GM12878 (cell line): ENCODE data around the gene CACNA2D4. TPM values are rescaled to one million over a fixed set of nuclear protein-coding genes. Genes with fewer than 3 reads are reported as not detected.

ENCODE experiments used
- ATAC-seq: fragments of 200-7000 bp; cut with Tn5 transposase; 3 replicates; pipeline ENCODE4 v1.9.1; 2020; ENCODE audit warnings: mild to moderate bottlenecking, moderate library complexity
- BruUV-seq: library from RNA; stranded (reverse); fragments of 400-500 nt; replicated peaks from 2 replicates; lab custom pipeline; 2021; lab: Mats Ljungman, UMichigan
- CTCF ChIA-PET: fragments of 300-600 bp; sonication (Branson Sonifier 250); formaldehyde crosslinking; extraction: SDS; loops from one replicate; lab custom pipeline; 2021; ENCODE audit warnings: inconsistent platforms; lab: Yijun Ruan, JAX
- POLR2A ChIA-PET: fragments of 350-600 bp; formaldehyde crosslinking; extraction: SDS; loops from one replicate; lab custom pipeline; 2021; ENCODE audit warnings: inconsistent platforms; lab: Charles Lee
- RAD21 ChIA-PET: fragments of 300-600 bp; sonication (Branson Sonifier 250); formaldehyde crosslinking; loops from one replicate; lab custom pipeline; 2023; ENCODE audit warnings: antibody characterized with exemption; ENCODE audit not compliant: unreplicated experiment; lab: Charles Lee
- SMC1A ChIA-PET: fragments of 300-600 bp; sonication (Branson Sonifier 250); formaldehyde crosslinking; loops from one replicate; lab custom pipeline; 2023; ENCODE audit not compliant: unreplicated experiment, uncharacterized antibody; lab: Charles Lee
- DNase-seq: peaks from one replicate; pipeline ENCODE4 v3.0.0-alpha.2; 2011; ENCODE audit warnings: low read depth, low spot score
- FAIRE-seq: peaks from 3 replicates; lab custom pipeline; 2011; peaks lifted over from hg19 to GRCh38; lab: Jason Lieb, UNC
- H2AFZ ChIP-seq: 2 replicates; pipeline ENCODE4 v1.6.0; 2011; ENCODE audit warnings: low read depth, low read length, control low read depth; ENCODE audit not compliant: control insufficient read depth
- H3K27ac ChIP-seq: 2 replicates; pipeline ENCODE4 v1.5.1; 2011; ENCODE audit warnings: control low read depth; ENCODE audit not compliant: control insufficient read depth, insufficient read depth
- H3K27me3 ChIP-seq, 2 experiments: replicated peaks in 1 of 2; 2 replicates each; pipeline versions ENCODE4 v1.6.0 to v1.6.1; 2011; ENCODE audit warnings: low read length in 1 of 2; ENCODE audit not compliant: control insufficient read depth in 2 of 2, insufficient read depth in 2 of 2
- H3K36me3 ChIP-seq, 2 experiments: 2 replicates each; pipeline ENCODE4 v1.5.1; 2011; ENCODE audit warnings: low read length in 1 of 2; ENCODE audit not compliant: control insufficient read depth in 2 of 2, insufficient read depth in 2 of 2
- H3K4me1 ChIP-seq: 2 replicates; pipeline ENCODE4 v1.6.1; 2011; ENCODE audit warnings: mild to moderate bottlenecking, low read length, moderate library complexity, mixed read lengths; ENCODE audit not compliant: control insufficient read depth, insufficient read depth
- H3K4me2 ChIP-seq: 2 replicates; pipeline ENCODE4 v1.6.0; 2011; ENCODE audit warnings: control low read depth; ENCODE audit not compliant: control insufficient read depth, insufficient read depth
- H3K4me3 ChIP-seq: fragments of 200-600 bp; sonication (generic); 2 replicates; pipeline ENCODE4 v1.5.1; 2016
- H3K79me2 ChIP-seq: 2 replicates; pipeline ENCODE4 v1.6.0; 2011; ENCODE audit warnings: low read length; ENCODE audit not compliant: control insufficient read depth, insufficient read depth
- H3K9ac ChIP-seq: 2 replicates; pipeline ENCODE4 v1.8.0; 2011; ENCODE audit warnings: low read length, control low read depth, mixed read lengths; ENCODE audit not compliant: control insufficient read depth, insufficient read depth
- H3K9me3 ChIP-seq: replicated peaks from 3 replicates; pipeline ENCODE4 v1.5.1; 2011; ENCODE audit warnings: mild to moderate bottlenecking, low read length; ENCODE audit not compliant: control insufficient read depth, insufficient read depth
- H4K20me1 ChIP-seq: 2 replicates; pipeline ENCODE4 v1.6.0; 2011; ENCODE audit not compliant: control insufficient read depth, insufficient read depth
- EZH2 ChIP-seq: IDR thresholded peaks from 2 replicates; pipeline ENCODE4 v1.6.1; 2012; ENCODE audit warnings: low read depth, mild to moderate bottlenecking, control low read depth, inconsistent platforms, low read length, borderline replicate concordance; ENCODE audit not compliant: control insufficient read depth
- FOXK2 ChIP-seq: fragments of 450-650 bp; IDR thresholded peaks from 2 replicates; pipeline ENCODE4 v1.6.1; 2017; ENCODE audit warnings: mild to moderate bottlenecking, moderate library complexity
- GATAD2B ChIP-seq: fragments of 450-650 bp; conservative IDR thresholded peaks from 2 replicates; pipeline ENCODE4 v1.6.1; 2017; ENCODE audit warnings: low read depth, mild to moderate bottlenecking, moderate library complexity
- MYC ChIP-seq: IDR thresholded peaks from 2 replicates; pipeline ENCODE4 v1.6.1; 2011; ENCODE audit warnings: mild to moderate bottlenecking, low read length, moderate library complexity, inconsistent platforms; ENCODE audit not compliant: insufficient read depth, insufficient replicate concordance, insufficient read length, severe bottlenecking
- RBBP5 ChIP-seq: fragments of 200-600 bp; sonication (generic); conservative IDR thresholded peaks from 2 replicates; pipeline ENCODE4 v1.6.1; 2016
- SIN3A ChIP-seq: IDR thresholded peaks from 2 replicates; pipeline ENCODE4 v1.6.1; 2012; ENCODE audit warnings: low read depth, low read length, improper control_type of control experiment
- ZBED1 ChIP-seq: IDR thresholded peaks from 2 replicates; pipeline ENCODE4 v1.6.1; 2016; ENCODE audit warnings: borderline replicate concordance
- WGBS: methylation state at CpG from one replicate; pipeline ENCODE4 v1.1.6; 2016; ENCODE audit warnings: low lambda C conversion rate; ENCODE audit not compliant: insufficient replicate concordance, insufficient coverage; ENCODE audit errors: missing lambda C conversion rate; 5-methylcytosine and 5-hydroxymethylcytosine counted together
- in situ Hi-C: fragments of 300-500 bp; cut with MboI; formaldehyde crosslinking; loops from 9 replicates; pipeline ENCODE4 v1.14.3; 2018; ENCODE audit warnings: mixed read lengths
- intact Hi-C: fragments of 100-400 bp; cut with micrococcal nuclease; formaldehyde crosslinking; loops from one replicate; pipeline ENCODE4 v1.14.2; 2022; ENCODE audit not compliant: unreplicated experiment
- polyA plus RNA-seq, 11 experiments: library from polyadenylated mRNA; depleted of rRNA in 4 of 11; unstranded in 6 of 11; stranded (reverse) in 5 of 11; fragments of >200 nt; fragmentation: Nextera tagmentation in 4 of 11; fragmentation: Illumina TruSeq in 1 of 11; extraction: Ambion mirVana in 4 of 11; extraction: Trizol in 1 of 11; gene quantifications; 1 replicate in 1 of 11; 2 replicates in 10 of 11; pipeline versions ENCODE4 v1.2.1 to v1.2.3, GENCODE V29; 2011 to 2016; ENCODE audit warnings: inconsistent platforms in 2 of 11, missing spikeins in 2 of 11, low read depth in 1 of 11
- total RNA-seq, 4 experiments: library from RNA; depleted of rRNA in 3 of 4; stranded (reverse); fragments of >200 nt in 3 of 4; fragmentation: Illumina TruSeq in 1 of 4; extraction: Trizol in 1 of 4; gene quantifications; 2 replicates each; pipeline versions ENCODE4 v1.2.1 to v1.2.3, GENCODE V29; 2013 to 2021

The CACNA2D4 gene
- total and polyA plus RNA-seq, 10 of the 15 experiments (the other 5 are each of a cell fraction or from before 2014, with no cell fraction given): 0.03 to 1.0 (median 0.65) TPM

- ChIA-PET POLR2A (no interaction called here), RAD21 (no interaction called here), SMC1A (interaction anchor here (0.5 to 1.0 kb wide), 2 partner anchors 133 to 1442 kb away, joined by 3 read pairs; no protein-coding TSS in a partner anchor), CTCF (interaction anchor here (0.6 to 1.4 kb wide), 3 partner anchors 8 to 903 kb away, joined by 3 read pairs; no protein-coding TSS in a partner anchor)
- in situ Hi-C loops (loop anchor here (5.0 kb wide), 2 partner anchors 143 to 288 kb away; no protein-coding TSS in a partner anchor), intact Hi-C loops (no loop called here)
- Histone ChIP-seq H3K36me3 (no peaks in the 10 kb centered on the region; a peak in 2 of 4 replicates), H3K27ac (no peak overlapping the region), H3K9me3 (no peaks in the 10 kb centered on the region), H3K4me1 (peaks cover 18% of the 10 kb centered on the region), H3K4me2 (no peak overlapping the region), H3K9ac (no peak overlapping the region), H3K27me3 (no peaks in the 10 kb centered on the region; a peak in 1 of 4 replicates), H4K20me1 (no peaks in the 10 kb centered on the region), H3K4me3 (no peak overlapping the region), H2AFZ (no peak overlapping the region), H3K79me2 (no peaks in the 10 kb centered on the region)
- ATAC-seq (no peak), FAIRE-seq (no peak), DNase-seq (no peak)
- TF ChIP-seq RBBP5: no peak
- no peak for TF ChIP-seq EZH2
- no peak for TF ChIP-seq MYC
- WGBS: 92% methylated on average over 12 of the region's 12 CpGs
- no TSS peak for BruUV-seq
These were observed 16.4 kb upstream of the CACNA2D4 start for GRCh38 chr12:1934831-1935230.

GRCh38 chr12:1934068-1934467 lies 15.6 kb upstream of the CACNA2D4 start:
- BruUV-seq: no TSS peak
- Histone ChIP-seq H3K4me2 (no peak overlapping the region), H4K20me1 (no peaks in the 10 kb centered on the region), H2AFZ (no peak overlapping the region), H3K36me3 (no peaks in the 10 kb centered on the region; a peak in 2 of 4 replicates), H3K9ac (no peak overlapping the region), H3K4me1 (peaks cover 18% of the 10 kb centered on the region), H3K4me3 (no peak overlapping the region), H3K79me2 (no peaks in the 10 kb centered on the region), H3K9me3 (no peaks in the 10 kb centered on the region), H3K27ac (no peak overlapping the region), H3K27me3 (no peaks in the 10 kb centered on the region; a peak in 1 of 4 replicates)
- ChIA-PET CTCF (interaction anchor here (0.6 kb wide), 1 partner anchor 280 kb away, joined by 3 read pairs; no protein-coding TSS in a partner anchor), RAD21 (interaction anchor here (1.4 kb wide), 1 partner anchor 10 kb away, joined by 5 read pairs; no protein-coding TSS in a partner anchor), POLR2A (interaction anchor here (2.0 kb wide), 1 partner anchor 10 kb away, joined by 8 read pairs; no protein-coding TSS in a partner anchor), SMC1A (interaction anchor here (0.9 to 1.4 kb wide), 3 partner anchors 9 to 133 kb away, joined by 3 to 4 read pairs (median 3); no protein-coding TSS in a partner anchor)
- in situ Hi-C loops (no loop called here), intact Hi-C loops (no loop called here)
- FAIRE-seq (no peak), DNase-seq (no peak), ATAC-seq (peak; percentile 13)
- WGBS: 84% methylated on average over 5 of the region's 5 CpGs
- TF ChIP-seq GATAD2B (no peak), MYC (no peak), SIN3A (no peak), FOXK2 (no peak), ZBED1 (no peak)
